Tibial artery (tissue), 4 donors: Measurements from ENCODE around the gene PATJ.

Experiments used
- DNase-seq, 2 donors: peaks; one replicate each; pipeline ENCODE4 v3.0.0-alpha.2; 2019
- H3K27ac ChIP-seq, 2 donors: fragments of 200-600 bp; sonication (generic) in 1 of 2; 1 replicate in 1 of 2; 2 replicates in 1 of 2; pipeline ENCODE4 v1.5.1; 2018 to 2019; ENCODE audit warnings: mild to moderate bottlenecking in 1 of 2
- H3K27me3 ChIP-seq, 2 donors: fragments of 200-600 bp; sonication (generic) in 1 of 2; one replicate each; pipeline versions ENCODE4 v1.5.1 to v1.6.0; 2016 to 2019
- H3K36me3 ChIP-seq, 3 donors: fragments of 200-600 bp; sonication (generic) in 2 of 3; one replicate each; pipeline ENCODE4 v1.5.1; 2016 to 2019; ENCODE audit warnings: mild to moderate bottlenecking in 2 of 3
- H3K4me1 ChIP-seq, 4 donors: fragments of 200-600 bp; sonication (generic) in 2 of 4; 1 replicate in 3 of 4; 2 replicates in 1 of 4; pipeline ENCODE4 v1.5.1; 2016 to 2019
- H3K4me3 ChIP-seq, 2 donors: fragments of 200-600 bp; sonication (generic) in 1 of 2; 1 replicate in 1 of 2; 2 replicates in 1 of 2; pipeline ENCODE4 v1.5.1; 2018 to 2019; ENCODE audit warnings: mild to moderate bottlenecking in 2 of 2
- H3K9me3 ChIP-seq, 3 donors: fragments of 200-600 bp; sonication (generic) in 1 of 3; one replicate each; pipeline ENCODE4 v1.5.1; 2016 to 2019
- CTCF ChIP-seq, 2 experiments: fragments of 200-600 bp in 1 of 2; fragments of 450-650 bp in 1 of 2; IDR thresholded peaks; one replicate each; pipeline ENCODE4 v1.5.1; 2017 to 2019; ENCODE audit warnings: antibody characterized with exemption in 2 of 2, mild to moderate bottlenecking in 1 of 2, moderate library complexity in 1 of 2
- intact Hi-C: fragments of 100-400 bp; cut with DNase I; formaldehyde crosslinking; loops from one replicate; pipeline ENCODE4 v1.15.0; 2023; ENCODE audit warnings: low total_unique reads

The PATJ gene

GRCh38 chr1:61852670-61853015 is 110.4 kb downstream of the PATJ start:
- peaks cover 0 to 44% (median 4%) of the 10 kb centered on the region in 4 donors for H3K4me1 ChIP-seq
- no peak overlapping the region for H3K4me3 ChIP-seq
- no peak overlapping the region for H3K27ac ChIP-seq
- no peak for TF ChIP-seq CTCF (IDR thresholded peaks at IDR 0.05)
- H3K27me3 ChIP-seq: no peaks in the 10 kb centered on the region
- DNase-seq: no peak
- intact Hi-C loops: loop anchor here (5.0 to 10.0 kb wide), 4 partner anchors 108 to 1888 kb away; partner anchors contain the start of gene PATJ
- H3K36me3 ChIP-seq: peaks cover 0 to 18% (median 3%) of the 10 kb centered on the region in 3 donors
- H3K9me3 ChIP-seq: no peaks in the 10 kb centered on the region

GRCh38 chr1:61853583-61853982 is 111.3 kb downstream of the PATJ start:
- intact Hi-C loops: loop anchor here (5.0 to 10.0 kb wide), 4 partner anchors 109 to 1889 kb away; partner anchors contain the start of gene PATJ

GRCh38 chr1:61864489-61864888 is 122.2 kb downstream of the PATJ start:
- DNase-seq: no peak
- Histone ChIP-seq H3K4me3 (no peak overlapping the region), H3K4me1 (peaks cover 0 to 3% (median 0%) of the 10 kb centered on the region in 4 donors), H3K27ac (no peak overlapping the region), H3K9me3 (no peaks in the 10 kb centered on the region), H3K36me3 (peaks cover 19 to 45% (median 24%) of the 10 kb centered on the region in 3 donors), H3K27me3 (no peaks in the 10 kb centered on the region)
- intact Hi-C loops: no loop called here
- no peak for TF ChIP-seq CTCF (IDR thresholded peaks at IDR 0.05)

More at GRCh38 chr1:61853583-61853982, 111.3 kb downstream of the PATJ start:
- no peaks in the 10 kb centered on the region for H3K9me3 ChIP-seq
- peaks cover 0 to 26% (median 3%) of the 10 kb centered on the region in 3 donors for H3K36me3 ChIP-seq
- H3K27ac ChIP-seq: no peak overlapping the region
- no peak for DNase-seq
- TF ChIP-seq CTCF (IDR thresholded peaks at IDR 0.05): peak; percentile 34 to 40
- no peak overlapping the region for H3K4me3 ChIP-seq
- peaks cover 0 to 35% (median 4%) of the 10 kb centered on the region in 4 donors for H3K4me1 ChIP-seq
- no peaks in the 10 kb centered on the region for H3K27me3 ChIP-seq

- intact Hi-C loops: no loop called here
Measured at GRCh38 chr1:61865646-61866220, 123.5 kb downstream of the PATJ start.

GRCh38 chr1:61869691-61870109 is 127.4 kb downstream of the PATJ start:
- intact Hi-C loops: no loop called here
- TF ChIP-seq CTCF (IDR thresholded peaks at IDR 0.05): no peak
- H3K27me3 ChIP-seq: no peaks in the 10 kb centered on the region
- H3K36me3 ChIP-seq: peaks cover 14 to 39% (median 17%) of the 10 kb centered on the region in 3 donors
- no peak for DNase-seq
- no peak overlapping the region for H3K4me3 ChIP-seq
- no peak overlapping the region for H3K27ac ChIP-seq
- H3K9me3 ChIP-seq: no peaks in the 10 kb centered on the region
- H3K4me1 ChIP-seq: no peaks in the 10 kb centered on the region

More at GRCh38 chr1:61865646-61866220, 123.5 kb downstream of the PATJ start:
- no peak for TF ChIP-seq CTCF (IDR thresholded peaks at IDR 0.05)
- no peaks in the 10 kb centered on the region for H3K4me1 ChIP-seq
- no peak for DNase-seq
- no peak overlapping the region for H3K27ac ChIP-seq
- peaks cover 19 to 45% (median 24%) of the 10 kb centered on the region in 3 donors for H3K36me3 ChIP-seq
- no peaks in the 10 kb centered on the region for H3K27me3 ChIP-seq
- no peak overlapping the region for H3K4me3 ChIP-seq
- no peaks in the 10 kb centered on the region for H3K9me3 ChIP-seq
